ENCODE data around the gene NDUFB8.

The NDUFB8 gene

DNA sequence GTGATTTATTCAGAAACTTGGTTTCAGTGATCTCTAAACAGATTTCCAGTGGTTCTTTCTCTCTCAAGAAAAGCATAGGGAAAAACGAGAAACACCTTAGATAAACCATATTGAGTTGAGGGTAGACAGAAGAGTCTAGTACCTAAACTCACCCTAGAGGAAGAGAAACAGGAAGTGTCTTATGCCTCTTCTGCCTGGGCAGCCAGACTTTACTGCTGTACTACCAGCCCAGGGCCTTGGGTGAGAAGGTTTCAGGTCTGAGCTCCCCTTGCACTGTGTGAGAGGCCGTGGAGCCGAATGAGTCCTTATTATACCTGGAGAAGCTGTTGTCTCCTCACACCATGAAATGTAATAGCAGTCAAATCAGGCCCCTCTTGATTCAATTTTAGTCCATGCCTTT lies 24.3 kb upstream of the NDUFB8 start:
- no peak overlapping the region for H3K9ac ChIP-seq (ENCODE audit: low read length)
- H4K20me1 ChIP-seq (ENCODE audit: low read depth, low read length): no peaks in the 10 kb centered on the region
- no peak overlapping the region for H3K4me3 ChIP-seq (ENCODE audit: insufficient read depth, low read length, poor library complexity, severe bottlenecking)
- H2AFZ ChIP-seq (ENCODE audit: low read depth, low read length, severe bottlenecking): no peak overlapping the region
- H3K9me3 ChIP-seq (ENCODE audit: insufficient read depth, low read length): no peaks in the 10 kb centered on the region
- no peaks in the 10 kb centered on the region for H3K27me3 ChIP-seq (ENCODE audit: low read length)
- H3K4me2 ChIP-seq (ENCODE audit: low read depth, low read length, poor library complexity, severe bottlenecking): no peak overlapping the region
- TF ChIP-seq, protein P1, sequence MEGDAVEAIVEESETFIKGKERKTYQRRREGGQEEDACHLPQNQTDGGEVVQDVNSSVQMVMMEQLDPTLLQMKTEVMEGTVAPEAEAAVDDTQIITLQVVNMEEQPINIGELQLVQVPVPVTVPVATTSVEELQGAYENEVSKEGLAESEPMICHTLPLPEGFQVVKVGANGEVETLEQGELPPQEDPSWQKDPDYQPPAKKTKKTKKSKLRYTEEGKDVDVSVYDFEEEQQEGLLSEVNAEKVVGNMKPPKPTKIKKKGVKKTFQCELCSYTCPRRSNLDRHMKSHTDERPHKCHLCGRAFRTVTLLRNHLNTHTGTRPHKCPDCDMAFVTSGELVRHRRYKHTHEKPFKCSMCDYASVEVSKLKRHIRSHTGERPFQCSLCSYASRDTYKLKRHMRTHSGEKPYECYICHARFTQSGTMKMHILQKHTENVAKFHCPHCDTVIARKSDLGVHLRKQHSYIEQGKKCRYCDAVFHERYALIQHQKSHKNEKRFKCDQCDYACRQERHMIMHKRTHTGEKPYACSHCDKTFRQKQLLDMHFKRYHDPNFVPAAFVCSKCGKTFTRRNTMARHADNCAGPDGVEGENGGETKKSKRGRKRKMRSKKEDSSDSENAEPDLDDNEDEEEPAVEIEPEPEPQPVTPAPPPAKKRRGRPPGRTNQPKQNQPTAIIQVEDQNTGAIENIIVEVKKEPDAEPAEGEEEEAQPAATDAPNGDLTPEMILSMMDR (IDR thresholded peaks at IDR 0.05; ENCODE audit: insufficient read depth, low read length, poor library complexity, severe bottlenecking): no peak
- TF ChIP-seq EZH2phosphoT487 (conservative IDR thresholded peaks at IDR 0.05; ENCODE audit: low read length): no peak
- no peaks in the 10 kb centered on the region for H3F3A ChIP-seq (ENCODE audit: insufficient read depth)
- H3K79me2 ChIP-seq (ENCODE audit: insufficient read depth, low read length): no peaks in the 10 kb centered on the region
- H3K9me2 ChIP-seq (replicated peaks; ENCODE audit: insufficient read depth, low read length): no peaks in the 10 kb centered on the region
- H3K36me3 ChIP-seq (ENCODE audit: low read length): no peaks in the 10 kb centered on the region
- no peak overlapping the region for H3K27ac ChIP-seq (ENCODE audit: low read depth, low read length)

DNA sequence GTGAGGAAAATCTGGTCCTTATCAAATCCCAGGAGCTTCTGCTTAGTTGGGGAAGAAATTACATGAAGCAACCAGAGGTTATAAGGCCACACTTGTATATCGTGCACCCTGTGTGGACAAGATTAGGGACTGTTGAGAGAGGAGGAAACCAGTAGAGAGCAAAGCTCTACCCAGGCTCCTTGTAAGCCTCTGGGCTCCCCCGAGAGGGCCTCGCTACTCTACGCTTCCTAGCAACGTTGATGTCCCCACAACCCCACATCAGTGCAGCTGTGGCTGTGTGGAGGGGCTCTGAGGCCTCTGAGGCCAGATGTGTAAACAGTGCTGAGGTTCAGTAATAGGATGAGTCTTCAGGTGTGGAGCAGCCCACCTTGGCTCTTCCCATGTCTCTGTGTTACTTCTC lies 22.1 kb upstream of the NDUFB8 start:
- no peaks in the 10 kb centered on the region for H3K27me3 ChIP-seq (ENCODE audit: low read length)
- H3K27ac ChIP-seq (ENCODE audit: low read depth, low read length): no peak overlapping the region
- peaks cover 4% of the 10 kb centered on the region; the same call in 1 of the 2 replicates for H3K36me3 ChIP-seq (ENCODE audit: low read length)
- TF ChIP-seq EZH2phosphoT487 (conservative IDR thresholded peaks at IDR 0.05; ENCODE audit: low read length): no peak
- no peak overlapping the region for H3K9ac ChIP-seq (ENCODE audit: low read length)
- H3K79me2 ChIP-seq (ENCODE audit: insufficient read depth, low read length): no peaks in the 10 kb centered on the region
- H2AFZ ChIP-seq (ENCODE audit: low read depth, low read length, severe bottlenecking): no peak overlapping the region
- H3K4me3 ChIP-seq (ENCODE audit: insufficient read depth, low read length, poor library complexity, severe bottlenecking): no peak overlapping the region
- H3K9me3 ChIP-seq (ENCODE audit: insufficient read depth, low read length): no peaks in the 10 kb centered on the region
- no peaks in the 10 kb centered on the region for H3F3A ChIP-seq (ENCODE audit: insufficient read depth)
- H4K20me1 ChIP-seq (ENCODE audit: low read depth, low read length): no peaks in the 10 kb centered on the region
- H3K9me2 ChIP-seq (replicated peaks; ENCODE audit: insufficient read depth, low read length): no peaks in the 10 kb centered on the region
- no peak overlapping the region for H3K4me2 ChIP-seq (ENCODE audit: low read depth, low read length, poor library complexity, severe bottlenecking)

DNA sequence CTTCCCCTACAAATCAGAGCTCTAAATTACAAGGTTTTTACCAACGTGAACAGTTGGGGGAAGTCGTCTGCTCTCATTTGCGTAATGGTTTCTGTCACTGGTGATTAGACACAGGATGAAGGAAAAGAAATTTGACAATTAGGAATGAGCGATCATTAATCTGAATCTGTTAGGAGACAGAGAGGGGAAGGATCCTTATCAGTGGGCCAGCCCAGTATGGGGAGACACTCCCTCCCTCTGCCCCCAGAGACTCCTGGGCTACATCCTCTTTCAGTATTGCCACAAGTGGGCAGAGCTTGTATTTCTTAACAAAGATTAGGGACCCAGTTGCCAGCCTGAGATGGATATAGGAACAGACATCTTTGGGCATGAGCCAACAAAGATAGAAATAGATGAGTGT lies 21.5 kb upstream of the NDUFB8 start:
- H2AFZ ChIP-seq (ENCODE audit: low read depth, low read length, severe bottlenecking): no peak overlapping the region
- peaks cover 4% of the 10 kb centered on the region; the same call in 1 of the 2 replicates for H3K36me3 ChIP-seq (ENCODE audit: low read length)
- H3K79me2 ChIP-seq (ENCODE audit: insufficient read depth, low read length): no peaks in the 10 kb centered on the region
- TF ChIP-seq, protein P1 (IDR thresholded peaks at IDR 0.05; ENCODE audit: insufficient read depth, low read length, poor library complexity, severe bottlenecking): no peak
- TF ChIP-seq EZH2phosphoT487 (conservative IDR thresholded peaks at IDR 0.05; ENCODE audit: low read length): no peak
- H3K27me3 ChIP-seq (ENCODE audit: low read length): no peaks in the 10 kb centered on the region
- no peak overlapping the region for H3K4me2 ChIP-seq (ENCODE audit: low read depth, low read length, poor library complexity, severe bottlenecking)
- H3F3A ChIP-seq (ENCODE audit: insufficient read depth): no peaks in the 10 kb centered on the region
- H3K9me2 ChIP-seq (replicated peaks; ENCODE audit: insufficient read depth, low read length): no peaks in the 10 kb centered on the region
- no peak overlapping the region for H3K9ac ChIP-seq (ENCODE audit: low read length)
- no peak overlapping the region for H3K4me3 ChIP-seq (ENCODE audit: insufficient read depth, low read length, poor library complexity, severe bottlenecking)
- H4K20me1 ChIP-seq (ENCODE audit: low read depth, low read length): no peaks in the 10 kb centered on the region
- no peaks in the 10 kb centered on the region for H3K9me3 ChIP-seq (ENCODE audit: insufficient read depth, low read length)
- H3K27ac ChIP-seq (ENCODE audit: low read depth, low read length): no peak overlapping the region

DNA sequence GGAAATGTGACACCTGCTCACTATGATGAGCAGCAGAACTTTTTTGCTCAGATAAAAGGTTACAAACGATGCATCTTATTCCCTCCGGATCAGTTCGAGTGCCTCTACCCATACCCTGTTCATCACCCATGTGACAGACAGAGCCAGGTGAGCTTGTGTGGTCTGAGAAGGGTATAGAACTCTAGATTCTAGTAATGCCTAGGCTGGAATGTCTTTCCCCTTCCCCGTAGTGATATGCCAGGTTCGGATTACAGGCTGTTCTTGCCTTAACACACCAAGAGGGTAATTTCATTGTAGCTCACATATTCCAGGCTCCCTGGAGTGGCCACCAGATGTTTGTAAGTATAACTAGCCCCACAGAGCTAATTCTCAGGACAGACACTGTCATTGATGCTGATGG lies 15.3 kb upstream of the NDUFB8 start:
- Histone ChIP-seq H3K9me3 (ENCODE audit: insufficient read depth, low read length) (no peaks in the 10 kb centered on the region), H3K27ac (ENCODE audit: low read depth, low read length) (no peak overlapping the region), H3K36me3 (ENCODE audit: low read length) (peaks cover 4% of the 10 kb centered on the region; the same call in 1 of the 2 replicates), H3K4me3 (ENCODE audit: insufficient read depth, low read length, poor library complexity, severe bottlenecking) (no peak overlapping the region), H3K79me2 (ENCODE audit: insufficient read depth, low read length) (no peaks in the 10 kb centered on the region), H3F3A (ENCODE audit: insufficient read depth) (no peaks in the 10 kb centered on the region), H3K9me2 (replicated peaks; ENCODE audit: insufficient read depth, low read length) (no peaks in the 10 kb centered on the region), H2AFZ (ENCODE audit: low read depth, low read length, severe bottlenecking) (no peak overlapping the region), H4K20me1 (ENCODE audit: low read depth, low read length) (no peaks in the 10 kb centered on the region), H3K9ac (ENCODE audit: low read length) (no peak overlapping the region), H3K4me2 (ENCODE audit: low read depth, low read length, poor library complexity, severe bottlenecking) (no peak overlapping the region), H3K27me3 (ENCODE audit: low read length) (no peaks in the 10 kb centered on the region)
- TF ChIP-seq EZH2phosphoT487 (conservative IDR thresholded peaks at IDR 0.05; ENCODE audit: low read length): no peak
- TF ChIP-seq, protein P1 (IDR thresholded peaks at IDR 0.05; ENCODE audit: insufficient read depth, low read length, poor library complexity, severe bottlenecking): no peak
